ENCODE data around the gene SCGB3A2.

Gene SCGB3A2

GRCh38 chr5:147878066-147878759, at the start of gene SCGB3A2:
TSS of gene SCGB3A2 (plus strand) at chr5:147878711. CDS start at chr5:147878804, 93 bp downstream.
- no peak for DNase-seq (ENCODE audit: low read depth)

DNA sequence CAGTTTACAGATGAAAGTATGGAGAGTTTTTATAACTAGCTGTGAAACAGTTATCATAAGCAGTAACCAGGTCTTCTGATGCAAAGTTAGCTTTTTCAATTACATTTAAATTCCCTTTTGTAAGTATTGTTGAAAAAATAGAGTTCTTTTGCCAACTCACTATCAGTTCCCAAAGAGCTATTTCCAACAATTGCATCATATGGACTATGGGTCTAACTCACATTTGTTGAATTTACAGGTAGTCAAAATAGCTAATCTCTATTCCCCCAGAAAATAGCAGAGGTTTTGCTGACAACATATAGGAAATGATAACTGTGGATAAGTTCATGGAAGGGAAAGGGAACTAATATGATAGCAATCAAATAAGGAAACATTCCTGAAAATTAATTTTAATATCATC, 48.5 kb upstream of the SCGB3A2 start:
- no peak for DNase-seq (ENCODE audit: low read depth)

DNA sequence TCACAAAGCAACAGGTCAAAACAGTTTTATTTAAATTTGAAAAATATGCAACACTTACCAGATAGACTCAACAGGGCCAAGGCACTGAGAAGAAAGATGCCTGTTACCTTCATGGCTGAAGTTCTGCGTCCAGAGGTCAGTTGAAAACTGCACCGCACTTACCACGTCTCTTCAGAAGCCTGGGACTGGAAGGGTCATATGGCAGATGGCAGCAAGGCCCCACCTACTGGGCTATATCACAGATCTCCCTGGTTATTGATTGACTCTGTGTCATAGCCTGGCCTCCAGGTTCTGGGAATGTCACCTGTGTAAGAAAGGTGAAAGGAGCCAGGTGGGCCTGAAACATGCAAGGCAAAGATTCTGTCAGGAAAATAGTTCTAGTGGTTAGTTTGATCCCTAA, 47.0 kb upstream of the SCGB3A2 start, which contains the start of gene SPINK1:
SPINK1 (minus strand) TSS at position 207 of the 400 bp plus-strand sequence; CDS start at position 113, 94 bp downstream.
- DNase-seq (ENCODE audit: low read depth), result no peak

- no peak for DNase-seq (ENCODE audit: low read depth)
These were observed 46.0 kb upstream of the SCGB3A2 start for GRCh38 chr5:147832541-147832940.

GRCh38 chr5:147835386-147835798, 43.1 kb upstream of the SCGB3A2 start:
- no peak for DNase-seq (ENCODE audit: low read depth)

DNA sequence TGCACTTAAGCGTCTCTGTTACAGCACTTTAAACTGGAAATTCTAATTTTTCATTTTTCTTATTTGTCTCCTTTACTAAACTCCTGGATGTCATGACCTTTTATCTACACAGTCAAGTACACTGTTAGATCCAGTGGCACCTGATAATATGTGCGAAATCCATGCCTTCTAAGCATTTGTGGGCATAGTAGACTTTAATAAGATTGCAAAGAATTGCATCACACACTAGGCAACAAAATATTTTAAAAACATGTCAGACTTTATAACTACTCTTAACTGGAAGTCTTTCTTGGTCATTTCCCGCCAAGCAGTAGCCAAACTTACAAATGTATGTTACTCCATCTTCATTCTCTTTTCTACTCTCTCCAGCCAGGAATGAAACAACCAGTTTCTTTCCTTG, 42.1 kb upstream of the SCGB3A2 start:
- DNase-seq (ENCODE audit: low read depth), result no peak

GRCh38 chr5:147842869-147843268, 35.6 kb upstream of the SCGB3A2 start:
- no peak for DNase-seq (ENCODE audit: low read depth)

- DNase-seq (ENCODE audit: low read depth), result no peak
These were observed 33.7 kb upstream of the SCGB3A2 start for GRCh38 chr5:147844846-147845245.

DNA sequence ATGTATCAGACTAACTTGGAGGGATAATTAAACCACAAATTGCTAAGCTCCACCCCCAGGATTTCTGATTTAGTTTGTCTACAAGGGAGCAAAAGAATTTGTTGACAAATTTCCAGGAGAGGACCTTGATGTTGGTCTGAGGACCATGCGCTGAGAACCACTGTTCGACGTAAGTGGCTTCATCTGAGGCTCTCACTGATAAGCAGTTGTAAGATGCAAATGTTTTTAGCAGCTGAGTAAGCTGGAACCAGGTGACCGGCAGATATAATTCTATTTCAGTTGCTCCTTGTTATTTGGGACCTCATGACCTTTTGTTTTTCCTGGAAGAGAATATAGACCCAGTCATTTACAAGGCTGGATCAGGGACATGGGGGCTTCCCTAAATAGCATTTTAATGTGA, 32.9 kb upstream of the SCGB3A2 start:
- DNase-seq (ENCODE audit: low read depth), result no peak

DNA sequence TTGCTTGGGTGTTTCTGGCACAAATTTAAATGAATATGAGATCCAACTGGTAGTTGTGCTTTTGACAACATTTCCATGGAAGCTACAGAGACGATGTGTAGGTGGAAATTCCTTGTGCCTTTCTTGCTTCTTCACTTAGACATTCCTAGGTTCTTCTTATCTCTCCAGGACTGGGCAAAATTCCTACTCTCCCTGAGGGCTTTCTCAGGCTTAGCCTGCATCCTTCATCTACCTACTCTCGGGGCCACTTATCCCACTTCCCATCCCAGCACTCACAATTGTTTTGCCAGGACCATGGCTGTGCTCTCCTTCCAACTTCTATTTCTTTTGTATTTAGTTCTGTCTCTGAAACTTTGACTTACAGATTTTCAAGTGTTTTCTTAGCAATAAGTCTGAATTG, 29.3 kb upstream of the SCGB3A2 start:
- no peak for DNase-seq (ENCODE audit: low read depth)

GRCh38 chr5:147851578-147851977, 26.9 kb upstream of the SCGB3A2 start:
- no peak for DNase-seq (ENCODE audit: low read depth)

DNA sequence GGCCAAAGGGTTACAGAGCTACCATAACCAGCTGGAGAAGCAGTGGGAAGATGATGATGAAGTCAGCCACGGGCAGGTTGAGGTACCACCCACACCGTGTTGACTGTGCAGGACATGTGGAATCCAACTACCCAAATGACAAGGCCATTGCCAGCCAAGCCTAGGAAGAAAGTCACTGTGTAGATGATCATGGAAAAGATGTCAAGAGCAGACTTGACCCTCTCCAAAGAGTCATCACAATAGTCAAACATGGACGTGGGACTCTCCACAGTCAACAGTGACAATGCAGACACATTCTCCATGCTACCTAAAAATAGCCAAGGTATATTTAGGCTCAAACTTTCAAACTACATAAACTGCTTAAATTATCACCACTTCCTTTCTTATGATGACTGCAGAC, 26.1 kb upstream of the SCGB3A2 start:
- DNase-seq (ENCODE audit: low read depth), result no peak

GRCh38 chr5:147853372-147853987, 25.0 kb upstream of the SCGB3A2 start:
- no peak for DNase-seq (ENCODE audit: low read depth)

GRCh38 chr5:147854331-147854730, 24.2 kb upstream of the SCGB3A2 start:
- DNase-seq (ENCODE audit: low read depth), result no peak

- no peak for DNase-seq (ENCODE audit: low read depth)
These were observed 23.4 kb upstream of the SCGB3A2 start for GRCh38 chr5:147854894-147855773.

DNA sequence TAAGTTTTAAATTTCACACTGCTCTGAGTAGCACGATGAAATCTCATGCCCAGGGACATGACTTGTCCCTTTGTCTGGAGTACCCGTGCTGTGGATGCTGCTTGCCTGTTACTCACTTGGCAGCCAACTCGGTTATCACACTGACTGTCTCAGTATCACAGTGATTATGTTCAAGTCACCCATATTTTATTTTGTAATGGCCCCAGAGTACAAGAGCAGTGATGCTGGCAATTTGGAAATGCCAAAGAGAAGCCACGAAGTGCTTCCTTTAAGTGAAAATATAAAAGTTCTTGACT, 22.8 kb upstream of the SCGB3A2 start:
- DNase-seq (ENCODE audit: low read depth), result no peak

DNA sequence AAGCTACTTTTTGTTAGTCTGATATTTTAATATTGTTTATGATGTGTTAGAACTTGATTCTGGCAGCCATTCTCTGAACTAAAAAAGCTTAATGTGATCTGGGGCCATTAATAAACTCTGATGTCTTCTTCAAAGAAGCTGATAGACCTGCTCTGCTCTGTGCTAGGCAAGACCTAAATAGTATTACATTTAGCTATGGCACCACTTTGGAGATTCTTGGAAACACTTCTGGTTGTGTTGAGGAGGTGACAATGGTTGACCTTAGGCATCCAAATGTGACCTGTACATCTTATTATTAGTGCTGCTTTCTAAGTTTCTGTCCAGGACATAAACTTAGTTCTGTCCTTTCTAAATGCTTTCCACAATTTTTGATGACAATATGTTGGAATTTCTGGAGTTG, 21.7 kb upstream of the SCGB3A2 start:
- DNase-seq (ENCODE audit: low read depth), result no peak

GRCh38 chr5:147857302-147858129, 21.0 kb upstream of the SCGB3A2 start:
- DNase-seq (ENCODE audit: low read depth), result peak; percentile 18

- no peak for DNase-seq (ENCODE audit: low read depth)
These were observed 19.9 kb upstream of the SCGB3A2 start for GRCh38 chr5:147858565-147858964.

DNA sequence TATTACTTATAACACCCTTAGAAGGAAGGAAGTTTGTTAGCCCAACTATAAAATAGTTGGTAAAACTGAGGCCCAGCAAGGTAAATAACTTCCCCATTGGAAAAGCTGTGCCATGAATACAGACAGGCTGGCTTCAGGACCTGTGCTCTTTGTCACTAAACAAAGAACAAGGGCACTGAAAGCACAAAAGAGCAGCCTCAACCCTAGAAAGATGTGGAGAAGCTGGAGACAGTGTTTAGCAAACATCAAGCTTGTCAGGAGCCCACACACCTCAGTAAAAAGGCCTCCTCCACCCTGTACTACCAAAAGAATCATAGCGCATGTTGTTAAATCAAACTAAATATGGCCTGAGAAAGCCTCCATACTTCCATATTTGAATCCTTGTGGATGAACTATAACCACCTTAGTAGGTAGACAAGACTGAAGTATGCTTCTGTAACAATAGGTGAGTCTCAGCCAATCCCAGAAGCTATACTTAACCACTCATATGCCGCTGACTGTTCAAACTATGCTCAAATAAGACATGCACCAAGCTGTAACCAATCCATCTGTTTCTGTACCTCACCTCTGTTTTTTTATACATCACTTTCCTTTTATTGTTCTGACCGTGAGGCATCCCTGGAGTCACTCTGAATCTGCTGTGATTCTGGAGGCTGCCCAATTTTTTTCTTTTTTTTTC, 18.4 kb upstream of the SCGB3A2 start:
- no peak for DNase-seq (ENCODE audit: low read depth)

DNA sequence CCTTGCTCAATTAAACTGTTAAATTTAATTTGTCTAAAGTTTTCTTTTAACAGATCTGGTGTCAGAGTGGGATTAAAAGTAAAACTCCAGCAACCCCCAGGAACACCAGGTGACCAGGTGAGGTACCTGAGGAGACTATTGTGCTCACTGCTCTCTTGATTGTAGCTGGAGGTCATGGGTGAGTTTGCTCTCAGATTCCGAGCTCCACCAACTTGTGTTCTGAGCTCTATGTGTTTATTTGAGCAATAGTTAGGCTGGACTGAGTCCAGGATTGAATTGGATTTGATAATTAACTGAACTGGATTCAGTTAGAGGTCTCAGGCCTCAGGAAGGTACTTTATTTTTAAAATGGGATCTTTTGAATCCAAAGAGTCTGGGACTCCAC, 17.9 kb upstream of the SCGB3A2 start:
- DNase-seq (ENCODE audit: low read depth), result no peak
